Adrenal gland (tissue), 12 donors: Measurements from ENCODE around the gene POLE. TPM values are rescaled to one million over a fixed set of nuclear protein-coding genes. Genes with fewer than 3 reads are reported as not detected.
"Not testable (repeated sequence)": the region's sequence is repeated elsewhere in the genome, so short reads cannot be mapped to it uniquely, and the experiment has no call there.

Source experiments
- DNase-seq, 7 donors: peaks; one replicate each; pipeline ENCODE4 v3.0.0-alpha.2; 2019 to 2020
- H3K27ac ChIP-seq, 5 donors: fragments of 200-600 bp; sonication (generic) in 4 of 5; 1 replicate in 3 of 5; 2 replicates in 2 of 5; pipeline versions ENCODE4 v1.5.1 to v1.8.0; 2016 to 2020; ENCODE audit warnings: mild to moderate bottlenecking in 1 of 5
- H3K27me3 ChIP-seq: fragments of 200-600 bp; 2 replicates; pipeline ENCODE4 v1.8.0; 2021
- H3K36me3 ChIP-seq, 2 donors: fragments of 200-600 bp; replicated peaks in 1 of 2; 1 replicate in 1 of 2; 2 replicates in 1 of 2; pipeline versions ENCODE4 v1.5.1 to v1.8.0; 2018 to 2022
- H3K4me1 ChIP-seq, 2 donors: fragments of 200-600 bp; replicated peaks in 1 of 2; 1 replicate in 1 of 2; 2 replicates in 1 of 2; pipeline versions ENCODE4 v1.5.1 to v1.8.0; 2018 to 2021
- H3K4me3 ChIP-seq, 4 donors: fragments of 200-600 bp; sonication (generic) in 3 of 4; one replicate each; pipeline ENCODE4 v1.5.1; 2016 to 2018
- H3K9me3 ChIP-seq, 3 donors: fragments of 200-600 bp; sonication (generic) in 1 of 3; replicated peaks in 1 of 3; 1 replicate in 2 of 3; 2 replicates in 1 of 3; pipeline versions ENCODE4 v1.5.1 to v1.8.0; 2016 to 2021
- CTCF ChIP-seq, 6 experiments: fragments of 450-650 bp in 4 of 6; fragments of 200-600 bp in 2 of 6; sonication (generic) in 1 of 6; IDR thresholded peaks; 1 replicate in 5 of 6; 2 replicates in 1 of 6; pipeline versions ENCODE4 v1.5.1 to v1.8.0; 2016 to 2021; ENCODE audit warnings: antibody characterized with exemption in 6 of 6, mild to moderate bottlenecking in 2 of 6, moderate library complexity in 1 of 6
- POLR2A ChIP-seq, 2 donors: fragments of 450-650 bp; IDR thresholded peaks; one replicate each; pipeline ENCODE4 v1.6.1; 2017; ENCODE audit warnings: antibody characterized with exemption in 2 of 2, mild to moderate bottlenecking in 2 of 2, moderate library complexity in 1 of 2
- WGBS, 4 donors: extraction: QIAGEN DNeasy Blood & Tissue Kit in 2 of 4; methylation state at CpG; one replicate each; pipeline versions ENCODE4 v1.1.5 to v1.1.7; 2013 to 2017; 5-methylcytosine and 5-hydroxymethylcytosine counted together
- intact Hi-C, 2 donors: fragments of 100-400 bp; cut with DNase I; formaldehyde crosslinking; loops; one replicate each; pipeline versions ENCODE4 v1.14.1 to v1.15.0; 2022 to 2023
- polyA plus RNA-seq, 3 donors: library from polyadenylated mRNA; stranded (reverse); fragments of 200-250 nt in 2 of 3; fragments of 350-450 nt in 1 of 3; fragmentation: Illumina TruSeq in 1 of 3; extraction: RNeasy Lipid Tissue Mini Kit (QIAGEN cat#74804) in 1 of 3; gene quantifications; one replicate each; pipeline ENCODE4 v1.2.3, GENCODE V29; 2013 to 2014
- total RNA-seq, 9 donors: library from RNA; depleted of rRNA in 4 of 9; stranded (reverse); fragments of >200 nt in 4 of 9; fragments of 120-200 nt in 1 of 9; fragmentation: NEBNext Ultra II Directional in 1 of 9; extraction: Animal tissue kit (Norgen Biotek cat#: 25700) in 1 of 9; gene quantifications; one replicate each; pipeline versions ENCODE4 v1.1.0 to v1.2.4, GENCODE V29; 2013 to 2023
- donor health status: healthy with polysubstance abuse.
- donor health status: Bipolar disorder and iron deficiency.
- donor health status: DM: yes; HTN: yes; CAD: no.
- donor health status: DM: no; HTN: no; CAD: no.
- donor health status: DM: no; HTN: no; CAD: no.
- donor health status: DM: yes; HTN: yes; CAD: no.

Gene POLE
- total and polyA plus RNA-seq, 12 donors, result 4.0 to 43.2 (median 16.1) TPM

DNA sequence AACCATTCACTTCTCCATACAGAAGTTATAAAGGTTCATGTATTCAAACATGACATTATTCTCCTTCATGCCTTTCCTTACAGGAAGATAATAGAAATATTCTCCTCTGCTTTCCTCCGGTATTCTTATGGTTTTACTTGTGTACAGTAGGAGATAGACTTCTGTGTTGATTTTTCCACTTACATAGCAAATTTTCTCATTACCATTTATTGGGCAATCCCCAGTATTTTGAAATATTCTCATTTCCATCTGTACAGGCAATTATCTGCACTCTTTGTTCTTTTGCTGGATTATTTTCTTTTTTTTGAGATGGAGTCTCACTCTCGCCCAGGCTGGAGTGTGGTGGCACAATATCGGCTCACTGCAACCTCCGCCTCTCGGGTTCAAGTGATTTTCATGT is 11.2 kb upstream of the POLE start:
- peaks cover 0 to 9% of the 10 kb centered on the region in 2 donors for H3K36me3 ChIP-seq
- TF ChIP-seq POLR2A (IDR thresholded peaks at IDR 0.05), result no peak
- DNase-seq, result no peak
- H3K27ac ChIP-seq, result no peak overlapping the region
- H3K27me3 ChIP-seq, result no peaks in the 10 kb centered on the region
- H3K4me3 ChIP-seq, result no peak overlapping the region
- no peaks in the 10 kb centered on the region for H3K4me1 ChIP-seq
- intact Hi-C loops, result no loop called here
- 75 to 94% (median 89%) methylated on average over 5 of the region's 5 CpGs for WGBS, 4 donors
- H3K9me3 ChIP-seq, result no peaks in the 10 kb centered on the region

DNA sequence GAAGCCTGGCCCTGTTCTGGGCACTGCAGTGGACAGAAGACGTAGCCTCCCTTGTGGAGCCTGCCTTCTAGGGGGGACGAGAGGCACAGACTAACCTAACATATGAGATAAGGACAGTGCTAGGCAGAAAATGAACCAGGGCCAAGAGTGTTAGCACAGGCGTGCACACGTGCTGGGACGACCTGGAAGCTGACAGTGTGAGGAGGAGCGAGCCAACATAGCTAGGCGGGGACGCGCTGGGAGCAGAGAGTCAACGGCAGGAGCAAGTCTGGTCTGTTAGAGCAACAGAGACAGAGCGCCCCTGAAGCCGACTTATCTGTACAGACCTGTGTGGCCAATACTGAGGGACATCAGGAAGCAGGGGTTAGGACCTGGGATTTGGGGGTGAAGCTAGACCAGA is 8.3 kb upstream of the POLE start:
- intact Hi-C loops, result no loop called here
- DNase-seq, result no peak
- no peak overlapping the region for H3K27ac ChIP-seq
- no peaks in the 10 kb centered on the region for H3K9me3 ChIP-seq
- TF ChIP-seq POLR2A (IDR thresholded peaks at IDR 0.05) (no peak), CTCF (IDR thresholded peaks at IDR 0.05) (no peak)
- 94 to 97% (median 96%) methylated on average over 12 of the region's 12 CpGs for WGBS, 4 donors
- no peak overlapping the region for H3K4me3 ChIP-seq
- H3K36me3 ChIP-seq, result peaks cover 0 to 9% of the 10 kb centered on the region in 2 donors
- no peaks in the 10 kb centered on the region for H3K27me3 ChIP-seq
- H3K4me1 ChIP-seq, result no peaks in the 10 kb centered on the region

GRCh38 chr12:132694888-132695287 is 7.7 kb upstream of the POLE start:
- 87 to 100% (median 97%) methylated on average over 3 of the region's 3 CpGs for WGBS, 4 donors
- H3K27me3 ChIP-seq, H3K36me3 ChIP-seq, H3K4me3 ChIP-seq, intact Hi-C loops, H3K9me3 ChIP-seq, H3K27ac ChIP-seq, H3K4me1 ChIP-seq, DNase-seq: not testable (repeated sequence)

DNA sequence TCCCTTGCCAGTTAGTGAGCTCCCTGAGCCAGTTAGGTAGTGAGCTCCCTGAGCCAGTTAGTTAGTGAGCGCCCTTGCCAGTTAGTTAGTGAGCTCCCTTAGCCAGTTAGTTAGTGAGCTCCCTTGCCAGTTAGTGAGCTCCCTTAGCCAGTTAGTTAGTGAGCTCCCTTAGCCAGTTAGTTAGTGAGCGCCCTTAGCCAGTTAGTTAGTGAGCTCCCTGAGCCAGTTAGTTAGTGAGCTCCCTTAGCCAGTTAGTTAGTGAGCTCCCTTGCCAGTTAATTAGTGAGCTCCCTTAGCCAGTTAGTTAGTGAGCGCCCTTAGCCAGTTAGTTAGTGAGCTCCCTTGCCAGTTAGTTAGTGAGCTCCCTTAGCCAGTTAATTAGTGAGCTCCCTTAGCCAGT is 4.9 kb upstream of the POLE start:
- DNase-seq, H3K27ac ChIP-seq, H3K27me3 ChIP-seq, intact Hi-C loops, H3K36me3 ChIP-seq, H3K4me3 ChIP-seq, H3K9me3 ChIP-seq, H3K4me1 ChIP-seq: not testable (repeated sequence)
- WGBS, 4 donors, result 100% methylated on average over 2 to 3 of the region's 3 CpGs; no CpG with 5 or more reads in 1 of the 4 donors

DNA sequence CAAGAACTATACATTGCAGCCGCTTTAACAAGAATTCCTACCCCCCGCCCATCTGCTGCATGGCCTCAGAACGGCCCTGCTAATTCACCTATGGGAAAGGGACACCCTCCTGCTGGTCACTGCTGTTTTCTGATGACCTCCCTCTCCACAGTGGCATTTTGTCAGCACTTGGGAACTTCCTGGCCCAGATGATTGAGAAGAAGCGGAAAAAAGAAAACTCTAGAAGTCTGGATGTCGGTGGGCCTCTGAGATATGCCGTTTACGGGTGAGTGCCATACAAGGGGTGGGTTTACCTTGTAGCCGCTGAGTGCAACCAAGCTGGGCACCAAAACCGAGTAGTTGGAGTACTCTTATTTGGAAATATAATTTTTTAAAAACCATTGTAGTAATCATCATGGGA is 3.0 kb upstream of the POLE start:
- no peaks in the 10 kb centered on the region for H3K9me3 ChIP-seq
- no peak for DNase-seq
- 92 to 98% (median 97%) methylated on average over 9 of the region's 9 CpGs for WGBS, 4 donors

More for the DNA sequence above, 3.0 kb upstream of the POLE start:
- Histone ChIP-seq H3K4me3 (no peak overlapping the region), H3K36me3 (no peaks in the 10 kb centered on the region), H3K4me1 (peaks cover 6 to 7% of the 10 kb centered on the region in 2 donors), H3K27me3 (no peaks in the 10 kb centered on the region), H3K27ac (no peak overlapping the region)
- intact Hi-C loops, result no loop called here
- TF ChIP-seq POLR2A (IDR thresholded peaks at IDR 0.05) (no peak), CTCF (IDR thresholded peaks at IDR 0.05) (no peak)
